ENCODE data around the gene ATP11C.

GRCh38 chrX:139902559-139902958 is 30.3 kb downstream of the ATP11C start:
- TF ChIP-seq CTCF (IDR thresholded peaks at IDR 0.05 in 2 of 3, conservative IDR thresholded peaks at IDR 0.05 in 1 of 3; ENCODE audit: borderline replicate concordance in 1 of 3, insufficient read depth in 1 of 3, low read depth in 2 of 3, low read length in 2 of 3), result no peak
- no peak for TF ChIP-seq POLR2AphosphoS5 (IDR thresholded peaks at IDR 0.05; ENCODE audit: low read depth, low read length)
- TF ChIP-seq POLR2A (IDR thresholded peaks at IDR 0.05; ENCODE audit: borderline replicate concordance, extremely low read depth, insufficient read depth, insufficient read length), result no peak
- TF ChIP-seq ELF1 (IDR thresholded peaks at IDR 0.05; ENCODE audit: borderline replicate concordance, low read depth), result no peak
- TF ChIP-seq CBX3 (IDR thresholded peaks at IDR 0.05; ENCODE audit: low read depth), result no peak
- TF ChIP-seq CEBPB (IDR thresholded peaks at IDR 0.05; ENCODE audit: low read depth), result no peak
- no peak for TF ChIP-seq JUND (IDR thresholded peaks at IDR 0.05)
- no peak for TF ChIP-seq EZH2 (IDR thresholded peaks at IDR 0.05)
- no peak for TF ChIP-seq RAD21 (IDR thresholded peaks at IDR 0.05; ENCODE audit: low read depth)
- no peak for TF ChIP-seq ZFX (IDR thresholded peaks at IDR 0.05)

All from HCT116 (cell line).